ENCODE data around the gene PPARD.

The PPARD gene

GRCh38 chr6:35311390-35312075 is 30.8 kb upstream of the PPARD start:
- DNase-seq (ENCODE audit: low read depth) = peak; percentile 66
- TF ChIP-seq POLR2A (IDR thresholded peaks at IDR 0.05; ENCODE audit: extremely low read depth, insufficient read length) (no peak), CTCF (IDR thresholded peaks at IDR 0.05; ENCODE audit: low read depth, low read length) (no peak), MYC (IDR thresholded peaks at IDR 0.05; ENCODE audit: low read depth, low read length) (no peak), MAX (IDR thresholded peaks at IDR 0.05; ENCODE audit: low read depth, low read length) (no peak)
- no peak overlapping the region for H3K4me3 ChIP-seq (ENCODE audit: low read depth, low read length)

GRCh38 chr6:35312076-35312800 is 30.1 kb upstream of the PPARD start:
- no peak overlapping the region for H3K4me3 ChIP-seq (ENCODE audit: low read depth, low read length)

GRCh38 chr6:35312807-35313206 is 29.6 kb upstream of the PPARD start:
- TF ChIP-seq CTCF (IDR thresholded peaks at IDR 0.05; ENCODE audit: low read depth, low read length) = no peak
- no peak for TF ChIP-seq MYC (IDR thresholded peaks at IDR 0.05; ENCODE audit: low read depth, low read length)
- no peak for TF ChIP-seq MAX (IDR thresholded peaks at IDR 0.05; ENCODE audit: low read depth, low read length)
- TF ChIP-seq POLR2A (IDR thresholded peaks at IDR 0.05; ENCODE audit: extremely low read depth, insufficient read length) = no peak
- DNase-seq (ENCODE audit: low read depth) = no peak
- no peak overlapping the region for H3K4me3 ChIP-seq (ENCODE audit: low read depth, low read length)

More at GRCh38 chr6:35312076-35312800, 30.1 kb upstream of the PPARD start:
- DNase-seq (ENCODE audit: low read depth) = no peak
- TF ChIP-seq MYC (IDR thresholded peaks at IDR 0.05; ENCODE audit: low read depth, low read length) (no peak), CTCF (IDR thresholded peaks at IDR 0.05; ENCODE audit: low read depth, low read length) (no peak), POLR2A (IDR thresholded peaks at IDR 0.05; ENCODE audit: extremely low read depth, insufficient read length) (no peak), MAX (IDR thresholded peaks at IDR 0.05; ENCODE audit: low read depth, low read length) (no peak)

- H3K4me3 ChIP-seq (ENCODE audit: low read depth, low read length) = no peak overlapping the region
- TF ChIP-seq MYC (IDR thresholded peaks at IDR 0.05; ENCODE audit: low read depth, low read length) (no peak), MAX (IDR thresholded peaks at IDR 0.05; ENCODE audit: low read depth, low read length) (no peak), POLR2A (IDR thresholded peaks at IDR 0.05; ENCODE audit: extremely low read depth, insufficient read length) (no peak), CTCF (IDR thresholded peaks at IDR 0.05; ENCODE audit: low read depth, low read length) (no peak)
- no peak for DNase-seq (ENCODE audit: low read depth)
Measured at GRCh38 chr6:35317483-35318195, 24.7 kb upstream of the PPARD start.

- DNase-seq (ENCODE audit: low read depth) = no peak
- TF ChIP-seq MAX (IDR thresholded peaks at IDR 0.05; ENCODE audit: low read depth, low read length) = no peak
- no peak for TF ChIP-seq CTCF (IDR thresholded peaks at IDR 0.05; ENCODE audit: low read depth, low read length)
- TF ChIP-seq POLR2A (IDR thresholded peaks at IDR 0.05; ENCODE audit: extremely low read depth, insufficient read length) = no peak
- TF ChIP-seq MYC (IDR thresholded peaks at IDR 0.05; ENCODE audit: low read depth, low read length) = no peak
- H3K4me3 ChIP-seq (ENCODE audit: low read depth, low read length) = no peak overlapping the region
Measured at GRCh38 chr6:35318196-35319171, 23.9 kb upstream of the PPARD start.
